Measurements from ENCODE around the gene NOTCH2.

DNA sequence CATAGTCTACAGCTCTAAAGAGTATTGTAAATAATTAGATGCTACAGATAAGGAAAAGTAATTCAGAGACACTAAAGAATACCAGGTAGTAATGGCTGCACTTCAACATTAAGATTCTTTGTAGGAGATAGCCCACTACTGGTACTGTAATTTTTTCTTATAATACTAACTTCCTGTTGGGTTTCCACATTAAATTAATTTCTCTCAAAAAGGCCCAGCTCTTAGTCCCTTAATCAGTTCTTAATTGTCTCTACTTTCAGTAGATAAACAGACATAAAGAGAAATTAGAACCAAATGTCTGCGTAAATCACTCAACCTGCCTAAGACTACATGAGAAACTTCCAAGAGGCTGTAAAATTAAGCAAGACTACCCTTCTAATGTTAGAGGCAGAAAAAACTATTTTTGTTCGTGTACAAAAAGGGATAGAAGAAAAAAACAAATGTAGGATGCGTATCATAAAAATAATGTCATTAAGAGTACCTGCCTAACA, 83.4 kb downstream of the NOTCH2 start:
- TF ChIP-seq, protein P1, sequence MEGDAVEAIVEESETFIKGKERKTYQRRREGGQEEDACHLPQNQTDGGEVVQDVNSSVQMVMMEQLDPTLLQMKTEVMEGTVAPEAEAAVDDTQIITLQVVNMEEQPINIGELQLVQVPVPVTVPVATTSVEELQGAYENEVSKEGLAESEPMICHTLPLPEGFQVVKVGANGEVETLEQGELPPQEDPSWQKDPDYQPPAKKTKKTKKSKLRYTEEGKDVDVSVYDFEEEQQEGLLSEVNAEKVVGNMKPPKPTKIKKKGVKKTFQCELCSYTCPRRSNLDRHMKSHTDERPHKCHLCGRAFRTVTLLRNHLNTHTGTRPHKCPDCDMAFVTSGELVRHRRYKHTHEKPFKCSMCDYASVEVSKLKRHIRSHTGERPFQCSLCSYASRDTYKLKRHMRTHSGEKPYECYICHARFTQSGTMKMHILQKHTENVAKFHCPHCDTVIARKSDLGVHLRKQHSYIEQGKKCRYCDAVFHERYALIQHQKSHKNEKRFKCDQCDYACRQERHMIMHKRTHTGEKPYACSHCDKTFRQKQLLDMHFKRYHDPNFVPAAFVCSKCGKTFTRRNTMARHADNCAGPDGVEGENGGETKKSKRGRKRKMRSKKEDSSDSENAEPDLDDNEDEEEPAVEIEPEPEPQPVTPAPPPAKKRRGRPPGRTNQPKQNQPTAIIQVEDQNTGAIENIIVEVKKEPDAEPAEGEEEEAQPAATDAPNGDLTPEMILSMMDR (IDR thresholded peaks at IDR 0.05; ENCODE audit: low read depth, low read length, poor library complexity, severe bottlenecking), result no peak
- TF ChIP-seq EZH2phosphoT487 (IDR thresholded peaks at IDR 0.05; ENCODE audit: borderline replicate concordance, low read length), result no peak
